ENCODE measurements around the gene RIBC2.

The RIBC2 gene

GRCh38 chr22:45475063-45475747 lies 61.7 kb downstream of the RIBC2 start:
- H3K4me1 ChIP-seq (ENCODE audit: control insufficient read depth, insufficient read depth, low read length) = peaks cover 9% of the 10 kb centered on the region
- H3K9ac ChIP-seq (ENCODE audit: low read length) = no peak overlapping the region
- no peak overlapping the region for H3K4me3 ChIP-seq (ENCODE audit: low read depth, low read length)
- no peak overlapping the region for H3K27ac ChIP-seq (ENCODE audit: low read depth, low read length)
- no peaks in the 10 kb centered on the region for H3K36me3 ChIP-seq (ENCODE audit: control insufficient read depth, insufficient read depth, low read length)
- H3K9me3 ChIP-seq (ENCODE audit: control insufficient read depth, insufficient read depth, low read depth, low read length) = no peaks in the 10 kb centered on the region
- H3K27me3 ChIP-seq (ENCODE audit: control insufficient read depth, insufficient read depth, low read length) = no peaks in the 10 kb centered on the region; the same call in 1 of the 2 replicates

DNA sequence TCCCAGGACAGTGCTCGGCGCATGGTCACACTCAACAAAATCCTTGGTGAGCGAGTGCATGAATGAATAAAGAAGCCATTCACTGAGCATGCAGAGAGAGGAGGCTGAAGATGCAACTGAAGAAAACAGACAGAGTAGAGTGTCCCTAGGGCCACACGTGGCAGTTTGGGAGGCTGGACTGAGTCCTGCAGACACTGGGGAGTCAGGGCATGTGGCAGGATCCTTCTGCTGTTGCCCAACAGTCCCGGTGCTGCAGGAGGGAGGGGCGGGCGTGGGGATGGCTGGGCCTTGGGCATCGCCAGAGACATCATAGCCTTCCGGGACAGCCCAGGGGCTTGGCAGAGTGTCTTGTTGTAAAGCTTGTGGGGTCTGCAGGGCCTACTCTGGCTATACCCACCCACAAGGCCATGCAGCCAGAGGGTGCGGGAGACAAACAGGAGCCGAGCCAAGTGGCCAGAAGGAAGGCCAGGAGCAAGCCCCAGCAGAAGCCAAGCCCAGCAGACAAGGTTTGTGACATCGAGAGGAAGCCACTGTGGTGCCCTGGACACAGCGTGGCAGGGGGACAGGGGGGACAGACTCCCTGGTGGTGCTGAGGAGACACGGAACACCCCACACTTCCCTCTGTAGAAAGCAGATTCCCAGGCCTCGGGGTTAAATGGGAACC lies 62.5 kb downstream of the RIBC2 start:
- Histone ChIP-seq H3K9ac (ENCODE audit: low read length) (no peak overlapping the region), H3K9me3 (ENCODE audit: control insufficient read depth, insufficient read depth, low read depth, low read length) (peaks cover 8% of the 10 kb centered on the region; the same call in 1 of the 2 replicates), H3K36me3 (ENCODE audit: control insufficient read depth, insufficient read depth, low read length) (no peaks in the 10 kb centered on the region), H3K27ac (ENCODE audit: low read depth, low read length) (no peak overlapping the region), H3K27me3 (ENCODE audit: control insufficient read depth, insufficient read depth, low read length) (no peaks in the 10 kb centered on the region; the same call in 1 of the 2 replicates), H3K4me3 (ENCODE audit: low read depth, low read length) (no peak overlapping the region), H3K4me1 (ENCODE audit: control insufficient read depth, insufficient read depth, low read length) (peaks cover 7% of the 10 kb centered on the region; the same call in 1 of the 2 replicates)

GRCh38 chr22:45476814-45477213 lies 63.3 kb downstream of the RIBC2 start:
- Histone ChIP-seq H3K4me3 (ENCODE audit: low read depth, low read length) (no peak overlapping the region), H3K4me1 (ENCODE audit: control insufficient read depth, insufficient read depth, low read length) (peaks cover 7% of the 10 kb centered on the region; the same call in 1 of the 2 replicates), H3K9me3 (ENCODE audit: control insufficient read depth, insufficient read depth, low read depth, low read length) (peaks cover 10% of the 10 kb centered on the region; the same call in 1 of the 2 replicates), H3K9ac (ENCODE audit: low read length) (no peak overlapping the region), H3K27me3 (ENCODE audit: control insufficient read depth, insufficient read depth, low read length) (no peaks in the 10 kb centered on the region; the same call in 1 of the 2 replicates), H3K36me3 (ENCODE audit: control insufficient read depth, insufficient read depth, low read length) (no peaks in the 10 kb centered on the region), H3K27ac (ENCODE audit: low read depth, low read length) (no peak overlapping the region)

DNA sequence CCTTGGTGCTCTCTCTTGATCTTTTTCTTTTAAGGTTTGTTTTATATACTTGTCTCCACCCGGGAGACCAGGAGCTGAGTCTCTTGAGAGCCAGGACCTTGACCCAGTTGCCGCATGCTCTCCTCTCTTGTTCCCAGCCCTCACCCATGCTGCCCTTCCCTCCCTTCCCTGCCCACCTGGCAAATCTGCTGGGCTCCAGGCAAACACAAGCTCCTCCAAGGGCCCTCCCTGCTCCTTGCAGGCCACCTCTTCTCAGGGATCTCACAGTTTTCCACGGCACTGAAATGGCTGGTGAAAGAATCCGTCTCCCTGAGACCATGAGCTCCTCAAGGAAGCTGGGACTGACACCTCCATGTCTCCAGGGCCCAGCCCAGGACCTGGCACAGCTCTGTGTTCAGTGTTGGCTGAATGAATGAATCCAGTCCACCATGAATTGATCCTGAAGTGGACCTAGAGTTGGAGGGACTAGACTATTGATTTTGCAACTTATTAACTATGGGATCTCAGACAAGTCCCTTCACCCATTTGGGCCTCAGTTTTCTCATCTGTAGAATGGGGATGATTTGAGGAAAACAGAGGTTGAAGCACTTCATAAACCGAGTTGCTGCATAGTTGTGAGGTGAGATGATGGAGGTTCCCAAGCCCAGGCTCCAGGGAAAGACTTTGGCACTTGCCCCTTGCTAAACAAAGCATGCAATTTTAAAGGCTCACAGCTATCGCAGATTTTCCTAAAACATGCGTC lies 64.0 kb downstream of the RIBC2 start:
- peaks cover 7% of the 10 kb centered on the region; the same call in 1 of the 2 replicates for H3K4me1 ChIP-seq (ENCODE audit: control insufficient read depth, insufficient read depth, low read length)
- no peaks in the 10 kb centered on the region; the same call in 1 of the 2 replicates for H3K27me3 ChIP-seq (ENCODE audit: control insufficient read depth, insufficient read depth, low read length)
- no peak overlapping the region for H3K27ac ChIP-seq (ENCODE audit: low read depth, low read length)

GRCh38 chr22:45478108-45478771 lies 64.7 kb downstream of the RIBC2 start:
- Histone ChIP-seq H3K9me3 (ENCODE audit: control insufficient read depth, insufficient read depth, low read depth, low read length) (peaks cover 13% of the 10 kb centered on the region), H3K9ac (ENCODE audit: low read length) (no peak overlapping the region), H3K27ac (ENCODE audit: low read depth, low read length) (no peak overlapping the region), H3K36me3 (ENCODE audit: control insufficient read depth, insufficient read depth, low read length) (no peaks in the 10 kb centered on the region), H3K4me3 (ENCODE audit: low read depth, low read length) (no peak overlapping the region), H3K4me1 (ENCODE audit: control insufficient read depth, insufficient read depth, low read length) (peaks cover 7% of the 10 kb centered on the region; the same call in 1 of the 2 replicates), H3K27me3 (ENCODE audit: control insufficient read depth, insufficient read depth, low read length) (no peaks in the 10 kb centered on the region; the same call in 1 of the 2 replicates)

More for the DNA sequence above, 64.0 kb downstream of the RIBC2 start:
- no peak overlapping the region for H3K9ac ChIP-seq (ENCODE audit: low read length)
- no peak overlapping the region for H3K4me3 ChIP-seq (ENCODE audit: low read depth, low read length)
- H3K36me3 ChIP-seq (ENCODE audit: control insufficient read depth, insufficient read depth, low read length) = no peaks in the 10 kb centered on the region
- peaks cover 10% of the 10 kb centered on the region; the same call in 1 of the 2 replicates for H3K9me3 ChIP-seq (ENCODE audit: control insufficient read depth, insufficient read depth, low read depth, low read length)

DNA sequence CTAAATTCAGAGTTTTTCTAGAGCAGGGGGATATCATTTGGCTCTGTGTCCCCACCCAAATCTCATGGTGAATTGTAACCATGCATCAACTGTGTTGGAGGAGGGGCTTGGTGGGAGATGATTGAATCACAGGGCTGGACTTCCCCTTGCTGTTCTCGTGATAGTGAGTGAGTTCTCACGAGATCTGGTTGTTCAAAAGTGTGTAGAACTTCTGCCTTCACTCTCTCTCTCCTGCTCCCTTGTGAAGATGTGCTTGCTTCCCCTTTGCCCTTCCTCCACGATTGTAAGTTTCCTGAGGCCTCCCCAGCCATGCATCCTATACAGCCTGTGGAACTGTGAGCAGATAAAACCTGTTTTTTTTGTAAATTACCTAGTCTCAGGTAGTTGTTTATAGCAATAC lies 67.2 kb downstream of the RIBC2 start:
- no peak overlapping the region for H3K9ac ChIP-seq (ENCODE audit: low read length)
- H3K27ac ChIP-seq (ENCODE audit: low read depth, low read length) = no peak overlapping the region
- no peak overlapping the region for H3K4me3 ChIP-seq (ENCODE audit: low read depth, low read length)
- no peaks in the 10 kb centered on the region; the same call in 1 of the 2 replicates for H3K27me3 ChIP-seq (ENCODE audit: control insufficient read depth, insufficient read depth, low read length)
- H3K9me3 ChIP-seq (ENCODE audit: control insufficient read depth, insufficient read depth, low read depth, low read length) = peaks cover 22% of the 10 kb centered on the region
- no peaks in the 10 kb centered on the region for H3K4me1 ChIP-seq (ENCODE audit: control insufficient read depth, insufficient read depth, low read length)
- no peaks in the 10 kb centered on the region for H3K36me3 ChIP-seq (ENCODE audit: control insufficient read depth, insufficient read depth, low read length)

DNA sequence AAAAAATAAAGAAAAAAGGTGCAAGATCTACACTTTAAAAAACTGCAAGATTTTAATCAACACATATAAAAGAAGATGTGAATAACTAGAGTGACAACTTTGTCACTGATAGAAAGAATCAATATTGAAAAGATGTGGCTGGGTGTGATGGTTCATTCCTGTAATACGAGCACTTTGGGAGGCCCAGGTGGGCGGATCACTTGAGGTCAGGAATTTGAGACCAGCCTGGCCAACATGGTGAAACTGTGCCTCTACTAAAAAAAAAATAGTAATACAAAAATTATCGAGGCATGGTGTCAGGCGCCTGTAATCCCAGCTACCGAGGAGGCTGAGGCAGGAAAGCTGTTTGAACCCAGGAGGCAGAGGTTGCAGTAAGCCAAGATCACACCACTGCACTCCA lies 68.2 kb downstream of the RIBC2 start:
- H3K36me3 ChIP-seq (ENCODE audit: control insufficient read depth, insufficient read depth, low read length) = no peaks in the 10 kb centered on the region
- H3K9me3 ChIP-seq (ENCODE audit: control insufficient read depth, insufficient read depth, low read depth, low read length) = peaks cover 26% of the 10 kb centered on the region
- no peak overlapping the region for H3K4me3 ChIP-seq (ENCODE audit: low read depth, low read length)
- no peaks in the 10 kb centered on the region; the same call in 1 of the 2 replicates for H3K27me3 ChIP-seq (ENCODE audit: control insufficient read depth, insufficient read depth, low read length)
- H3K27ac ChIP-seq (ENCODE audit: low read depth, low read length) = no peak overlapping the region
- H3K4me1 ChIP-seq (ENCODE audit: control insufficient read depth, insufficient read depth, low read length) = no peaks in the 10 kb centered on the region
- H3K9ac ChIP-seq (ENCODE audit: low read length) = no peak overlapping the region

Measured in HUES6 (cell line).